ENCODE results near the gene TAF1C.

Gene TAF1C

DNA sequence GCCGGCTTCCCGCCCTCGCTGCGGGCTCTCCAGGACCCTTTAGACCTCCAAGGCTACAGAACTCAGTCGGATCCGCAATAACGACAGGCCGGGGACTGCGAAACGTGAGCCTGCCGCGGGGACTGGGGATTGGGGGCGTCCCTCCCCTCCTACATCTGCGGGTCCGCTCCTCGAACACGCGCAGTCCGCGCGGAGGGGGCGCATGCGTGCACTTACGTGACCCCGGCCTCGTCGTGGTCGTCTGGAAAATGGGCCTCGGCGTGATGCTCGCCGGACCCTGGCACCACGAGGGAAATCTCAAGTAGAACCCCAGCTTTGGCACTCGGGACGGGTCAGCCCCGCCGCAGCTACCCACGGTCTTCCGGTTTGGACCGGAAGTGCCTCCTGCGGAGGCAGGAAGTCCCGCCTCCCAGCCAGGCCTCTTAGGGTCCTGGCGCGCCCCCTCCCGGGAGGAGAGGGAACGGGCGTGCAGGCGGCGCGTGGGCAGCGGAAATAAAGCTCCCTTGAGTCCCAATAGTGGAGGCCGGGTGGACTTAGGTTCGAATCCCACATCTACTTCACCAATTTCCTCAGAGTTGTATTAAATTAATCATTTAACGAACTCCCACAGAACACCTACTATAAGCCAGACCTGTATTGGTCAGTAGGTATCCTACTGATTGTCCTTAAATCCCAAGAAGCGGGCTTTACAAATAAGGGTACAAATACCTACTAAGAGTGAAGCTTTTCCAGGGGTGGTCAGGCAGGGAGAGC, at the start of gene TAF1C (continued):
- TF ChIP-seq ZNF510 (tag by site-specific recombination; IDR thresholded peaks at IDR 0.05; ENCODE audit: insufficient replicate concordance) = no peak
- TF ChIP-seq ZNF501 (tag by site-specific recombination; IDR thresholded peaks at IDR 0.05) = 0 out of 2 replicates have a peak, but pooled peaks have one; percentile 59
- no peak for TF ChIP-seq ZNF776 (tag by site-specific recombination; IDR thresholded peaks at IDR 0.05; ENCODE audit: borderline replicate concordance)
- TF ChIP-seq ZEB2 (tag by site-specific recombination; IDR thresholded peaks at IDR 0.05) = no peak; the same call in 1 of the 2 replicates
- 0 out of 2 replicates have a peak, but pooled peaks have one; percentile 12 for TF ChIP-seq ZBTB21 (tag by site-specific recombination; IDR thresholded peaks at IDR 0.05)
- no peak for TF ChIP-seq ZNF292 (tag by site-specific recombination; IDR thresholded peaks at IDR 0.05; ENCODE audit: borderline replicate concordance, low read depth)
- no peak for TF ChIP-seq ZNF133 (tag by site-specific recombination; IDR thresholded peaks at IDR 0.05)
- TF ChIP-seq ZNF391 (tag by site-specific recombination; IDR thresholded peaks at IDR 0.05; ENCODE audit: borderline replicate concordance, low read depth) = no peak
- TF ChIP-seq YY2 (tag by site-specific recombination; IDR thresholded peaks at IDR 0.05) = no peak
- no peak for TF ChIP-seq ZNF621 (tag by site-specific recombination; IDR thresholded peaks at IDR 0.05)
- no peak for TF ChIP-seq ZNF529 (tag by site-specific recombination; IDR thresholded peaks at IDR 0.05; ENCODE audit: insufficient replicate concordance)
- TF ChIP-seq KLF7 (tag by site-specific recombination; IDR thresholded peaks at IDR 0.05; ENCODE audit: borderline replicate concordance) = no peak
- TF ChIP-seq, protein P1, sequence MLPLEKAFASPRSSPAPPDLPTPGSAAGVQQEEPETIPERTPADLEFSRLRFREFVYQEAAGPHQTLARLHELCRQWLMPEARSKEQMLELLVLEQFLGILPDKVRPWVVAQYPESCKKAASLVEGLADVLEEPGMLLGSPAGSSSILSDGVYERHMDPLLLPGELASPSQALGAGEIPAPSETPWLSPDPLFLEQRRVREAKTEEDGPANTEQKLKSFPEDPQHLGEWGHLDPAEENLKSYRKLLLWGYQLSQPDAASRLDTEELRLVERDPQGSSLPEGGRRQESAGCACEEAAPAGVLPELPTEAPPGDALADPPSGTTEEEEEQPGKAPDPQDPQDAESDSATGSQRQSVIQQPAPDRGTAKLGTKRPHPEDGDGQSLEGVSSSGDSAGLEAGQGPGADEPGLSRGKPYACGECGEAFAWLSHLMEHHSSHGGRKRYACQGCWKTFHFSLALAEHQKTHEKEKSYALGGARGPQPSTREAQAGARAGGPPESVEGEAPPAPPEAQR (tag by site-specific recombination; IDR thresholded peaks at IDR 0.05) = no peak
- 0 out of 2 replicates have a peak, but pooled peaks have one; percentile 32 for TF ChIP-seq ZNF600 (tag by site-specific recombination; IDR thresholded peaks at IDR 0.05)
- TF ChIP-seq MYNN (tag by site-specific recombination; IDR thresholded peaks at IDR 0.05; ENCODE audit: borderline replicate concordance) = no peak
- TF ChIP-seq ZNF561 (tag by site-specific recombination; IDR thresholded peaks at IDR 0.05; ENCODE audit: borderline replicate concordance) = no peak
- TF ChIP-seq ZNF530 (tag by site-specific recombination; IDR thresholded peaks at IDR 0.05; ENCODE audit: low read depth) = no peak
- TF ChIP-seq ZBTB48 (tag by site-specific recombination; IDR thresholded peaks at IDR 0.05) = 0 out of 2 replicates have a peak, but pooled peaks have one; percentile 38
- no peak for TF ChIP-seq ZNF747 (tag by site-specific recombination; IDR thresholded peaks at IDR 0.05)
- TF ChIP-seq, protein P2, sequence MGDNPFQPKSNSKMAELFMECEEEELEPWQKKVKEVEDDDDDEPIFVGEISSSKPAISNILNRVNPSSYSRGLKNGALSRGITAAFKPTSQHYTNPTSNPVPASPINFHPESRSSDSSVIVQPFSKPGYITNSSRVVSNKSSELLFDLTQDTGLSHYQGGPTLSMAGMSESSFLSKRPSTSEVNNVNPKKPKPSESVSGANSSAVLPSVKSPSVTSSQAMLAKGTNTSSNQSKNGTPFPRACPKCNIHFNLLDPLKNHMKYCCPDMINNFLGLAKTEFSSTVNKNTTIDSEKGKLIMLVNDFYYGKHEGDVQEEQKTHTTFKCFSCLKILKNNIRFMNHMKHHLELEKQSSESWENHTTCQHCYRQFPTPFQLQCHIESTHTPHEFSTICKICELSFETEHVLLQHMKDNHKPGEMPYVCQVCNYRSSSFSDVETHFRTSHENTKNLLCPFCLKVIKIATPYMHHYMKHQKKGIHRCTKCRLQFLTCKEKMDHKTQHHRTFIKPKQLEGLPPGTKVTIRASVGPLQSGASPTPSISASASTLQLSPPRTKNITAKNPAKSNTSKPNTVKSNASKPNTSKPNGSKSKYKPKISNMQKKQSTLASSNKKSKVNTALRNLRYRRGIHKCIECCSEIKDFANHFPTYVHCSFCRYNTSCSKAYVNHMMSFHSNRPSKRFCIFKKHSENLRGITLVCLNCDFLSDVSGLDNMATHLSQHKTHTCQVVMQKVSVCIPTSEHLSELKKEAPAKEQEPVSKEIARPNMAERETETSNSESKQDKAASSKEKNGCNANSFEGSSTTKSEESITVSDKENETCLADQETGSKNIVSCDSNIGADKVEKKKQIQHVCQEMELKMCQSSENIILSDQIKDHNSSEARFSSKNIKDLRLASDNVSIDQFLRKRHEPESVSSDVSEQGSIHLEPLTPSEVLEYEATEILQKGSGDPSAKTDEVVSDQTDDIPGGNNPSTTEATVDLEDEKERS (tag by site-specific recombination; IDR thresholded peaks at IDR 0.05) = no peak
- TF ChIP-seq ZNF37A (tag by site-specific recombination; IDR thresholded peaks at IDR 0.05) = no peak
- no peak for TF ChIP-seq ZNF707 (tag by site-specific recombination; IDR thresholded peaks at IDR 0.05)
- no peak for TF ChIP-seq IKZF3 (tag by site-specific recombination; IDR thresholded peaks at IDR 0.05)
- TF ChIP-seq ZNF701 (tag by site-specific recombination; IDR thresholded peaks at IDR 0.05) = no peak
